NCI-H345 treated with DMSO at 0.1 percent for 48 hours (cell line): ENCODE measurements around the gene TRMT5.

Experiments used
- DNase-seq: peaks from one replicate; lab custom pipeline; 2025; ENCODE audit not compliant: unreplicated experiment; lab: John Stamatoyannopoulos, UW

TRMT5 gene

DNA sequence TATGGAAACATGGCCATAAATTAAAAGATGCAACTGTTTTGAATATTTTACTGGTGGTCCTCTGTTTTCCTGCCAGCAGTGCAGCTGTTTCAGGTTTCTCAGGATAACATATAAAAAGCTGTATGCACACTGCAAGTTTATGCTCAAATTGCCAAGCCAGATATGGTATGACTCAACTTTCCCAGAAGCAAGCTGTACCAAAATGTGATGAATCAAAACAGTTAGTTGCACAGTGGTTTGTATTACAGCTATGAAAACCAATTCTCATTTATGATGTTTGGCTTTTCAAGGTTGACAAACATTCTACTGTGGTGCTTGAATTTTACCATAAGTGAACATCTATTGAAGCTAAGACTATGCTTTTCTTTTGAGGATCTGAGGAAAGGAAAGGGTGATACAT lies 15.5 kb downstream of the TRMT5 start:
- no peak for DNase-seq

- DNase-seq: no peak
These were observed 16.0 kb downstream of the TRMT5 start for GRCh38 chr14:60964904-60965303.

GRCh38 chr14:60963761-60964160 lies 17.1 kb downstream of the TRMT5 start:
- no peak for DNase-seq

- DNase-seq: no peak
These were observed 22.7 kb downstream of the TRMT5 start for GRCh38 chr14:60958146-60958545.

GRCh38 chr14:60956632-60957031 lies 24.2 kb downstream of the TRMT5 start:
- no peak for DNase-seq

- DNase-seq: no peak
These were observed 24.7 kb downstream of the TRMT5 start for GRCh38 chr14:60956202-60956601.

- no peak for DNase-seq
These were observed 29.0 kb downstream of the TRMT5 start for GRCh38 chr14:60951776-60952435.

- DNase-seq: no peak
These were observed 34.1 kb downstream of the TRMT5 start for GRCh38 chr14:60946773-60947172.

- no peak for DNase-seq
These were observed 34.9 kb downstream of the TRMT5 start for GRCh38 chr14:60945984-60946383.

DNA sequence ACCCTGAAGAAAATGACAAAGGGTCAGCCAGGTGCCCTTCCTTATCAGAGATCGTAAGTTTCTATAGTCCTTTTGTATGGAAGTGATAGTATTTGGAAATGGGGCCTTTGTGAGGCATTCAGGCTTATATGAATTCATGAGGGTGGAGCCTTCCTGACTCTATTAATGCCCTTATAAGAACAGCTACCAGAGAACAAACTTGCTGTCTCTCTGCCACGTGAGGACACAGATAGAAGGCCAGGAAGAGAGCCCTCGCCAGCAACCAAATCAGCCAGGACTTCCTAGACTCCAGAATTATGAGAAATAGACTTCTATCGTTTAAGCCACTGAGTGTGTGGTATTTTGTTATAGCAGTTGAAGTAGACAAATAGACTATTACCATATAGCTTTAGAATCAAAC lies 36.7 kb downstream of the TRMT5 start:
- no peak for DNase-seq

- no peak for DNase-seq
These were observed 37.2 kb downstream of the TRMT5 start for GRCh38 chr14:60943637-60944032.

DNA sequence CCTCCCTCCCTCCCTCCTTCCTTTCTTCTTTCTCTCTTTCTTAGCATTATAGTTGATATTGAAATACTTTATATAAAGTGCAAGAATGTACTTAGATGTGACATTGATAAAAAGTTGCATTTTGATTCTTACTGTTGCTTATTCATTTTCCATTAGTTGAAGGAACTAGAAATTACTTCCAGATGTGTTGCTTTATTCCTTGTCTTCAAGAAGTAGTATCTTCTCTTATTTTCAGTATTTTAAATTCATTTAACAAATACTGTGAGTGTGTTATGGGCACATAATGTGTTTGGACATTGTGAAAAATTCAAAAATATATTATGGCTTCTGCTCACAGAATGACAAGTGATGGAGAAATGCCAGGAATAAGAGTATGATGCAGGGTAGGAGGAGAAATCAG lies 45.6 kb downstream of the TRMT5 start:
- no peak for DNase-seq

GRCh38 chr14:60933920-60934655 lies 46.8 kb downstream of the TRMT5 start:
- no peak for DNase-seq

DNA sequence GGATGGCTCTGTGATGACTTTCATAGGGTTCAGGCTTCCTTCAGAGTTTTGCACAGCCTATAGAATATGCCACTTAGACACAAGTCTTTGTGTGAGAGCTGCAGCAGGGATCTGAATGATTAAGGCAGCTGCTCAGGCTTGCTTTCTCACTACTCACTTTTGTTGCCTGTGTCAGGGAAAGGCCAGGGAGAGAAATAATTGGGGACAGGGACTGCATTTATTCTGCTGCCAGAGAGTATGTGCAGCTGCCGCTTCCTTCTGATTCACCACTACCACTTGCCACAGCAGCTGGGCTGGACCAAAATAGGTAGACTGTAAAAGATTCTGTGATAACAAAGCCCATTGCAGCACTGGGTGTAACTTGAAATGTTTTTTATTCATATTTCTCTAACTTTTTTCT lies 49.7 kb downstream of the TRMT5 start:
- DNase-seq: no peak

GRCh38 chr14:60926002-60926401 lies 54.9 kb downstream of the TRMT5 start:
- no peak for DNase-seq

- no peak for DNase-seq
These were observed 55.6 kb downstream of the TRMT5 start for GRCh38 chr14:60925286-60925685.

DNA sequence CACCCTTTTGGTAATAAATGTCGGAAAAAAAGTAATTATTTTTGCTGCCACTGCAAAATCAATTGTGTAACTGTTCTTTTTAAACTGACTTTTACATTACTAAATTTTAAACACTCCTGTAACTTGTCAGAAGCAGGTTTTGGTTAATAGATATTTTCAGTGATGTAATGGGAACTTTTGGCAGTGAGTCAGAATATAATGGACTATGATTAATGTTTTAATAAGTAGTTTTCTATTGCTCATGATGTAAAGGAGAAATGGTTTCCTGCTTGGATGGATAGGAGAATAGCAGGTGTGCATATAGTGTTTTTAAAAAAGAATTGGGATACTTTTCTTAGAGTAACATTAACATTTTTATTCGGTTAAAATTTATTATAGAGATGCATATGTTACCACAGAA lies 58.8 kb downstream of the TRMT5 start:
- DNase-seq: no peak
